NCI-H187 treated with DMSO at 0.1 percent for 48 hours (cell line): Measurements from ENCODE around the gene DEFB119.
"Not testable (repeated sequence)": the region's sequence is repeated elsewhere in the genome, so short reads cannot be mapped to it uniquely, and the experiment has no call there.

Source experiments
- DNase-seq: peaks from one replicate; lab custom pipeline; 2025; lab: John Stamatoyannopoulos, UW

The DEFB119 gene

GRCh38 chr20:31390490-31390889 lies at the start of gene DEFB119:
DEFB119 (minus strand) TSS chr20:31390590; CDS start chr20:31390483, 107 bp downstream.
- no peak for DNase-seq

- DNase-seq, result no peak
These were observed 40.3 kb upstream of the DEFB119 start for GRCh38 chr20:31430568-31431115.

GRCh38 chr20:31427576-31427975 lies 37.2 kb upstream of the DEFB119 start:
- DNase-seq, result not testable (repeated sequence)

GRCh38 chr20:31426891-31427551 lies 36.6 kb upstream of the DEFB119 start:
- DNase-seq, result not testable (repeated sequence)

GRCh38 chr20:31425797-31426196 lies 35.4 kb upstream of the DEFB119 start:
- no peak for DNase-seq

GRCh38 chr20:31418307-31418706 lies 27.9 kb upstream of the DEFB119 start:
- DNase-seq, result no peak

GRCh38 chr20:31415653-31416052 lies 25.3 kb upstream of the DEFB119 start:
- no peak for DNase-seq

GRCh38 chr20:31414381-31414780 lies 24.0 kb upstream of the DEFB119 start:
- no peak for DNase-seq

GRCh38 chr20:31410011-31410410 lies 19.6 kb upstream of the DEFB119 start:
- DNase-seq, result no peak

GRCh38 chr20:31406115-31406514 lies 15.7 kb upstream of the DEFB119 start, which contains the start of gene DEFB121:
DEFB121 (minus strand) TSS chr20:31406215; CDS start chr20:31406152, 63 bp downstream.
- DNase-seq, result no peak

GRCh38 chr20:31403886-31404285 lies 13.5 kb upstream of the DEFB119 start:
- DNase-seq, result no peak

GRCh38 chr20:31394900-31395299 lies 4.5 kb upstream of the DEFB119 start:
- DNase-seq, result no peak

- no peak for DNase-seq
These were observed 2.4 kb upstream of the DEFB119 start for GRCh38 chr20:31392836-31393235.

GRCh38 chr20:31374346-31374745 lies 16.0 kb downstream of the DEFB119 start:
- no peak for DNase-seq

- no peak for DNase-seq
These were observed 22.1 kb downstream of the DEFB119 start, which contains the start of gene DEFB118 for GRCh38 chr20:31368301-31368700. DEFB118 (plus strand) TSS chr20:31368601; CDS start chr20:31368651, 50 bp downstream.

- not testable (repeated sequence) for DNase-seq
These were observed 26.1 kb downstream of the DEFB119 start for GRCh38 chr20:31364272-31364671.

- DNase-seq, result no peak
These were observed 27.1 kb downstream of the DEFB119 start for GRCh38 chr20:31363295-31363694.

- no peak for DNase-seq
These were observed 34.4 kb downstream of the DEFB119 start for GRCh38 chr20:31355981-31356380.

- no peak for DNase-seq
These were observed 48.9 kb downstream of the DEFB119 start for GRCh38 chr20:31341470-31341869.

GRCh38 chr20:31330893-31331292 lies 59.5 kb downstream of the DEFB119 start:
- no peak for DNase-seq
